ENCODE data around the gene HPGD.
"Not testable (repeated sequence)": the region's sequence is repeated elsewhere in the genome, so short reads cannot be mapped to it uniquely, and the experiment has no call there.

HPGD gene

GRCh38 chr4:174523025-174523693 is 871 bp upstream of the HPGD start:
- DNase-seq = no peak

- DNase-seq = no peak
These were observed 497 bp downstream of the HPGD start for GRCh38 chr4:174521800-174522182.

- DNase-seq = no peak
These were observed 1.6 kb downstream of the HPGD start for GRCh38 chr4:174520660-174521059.

- DNase-seq = no peak
These were observed 4.5 kb downstream of the HPGD start for GRCh38 chr4:174517502-174518445.

GRCh38 chr4:174516794-174517193 is 5.5 kb downstream of the HPGD start:
- DNase-seq = no peak

- no peak for DNase-seq
These were observed 5.9 kb downstream of the HPGD start for GRCh38 chr4:174516345-174516744.

- DNase-seq = no peak
These were observed 9.5 kb downstream of the HPGD start for GRCh38 chr4:174512745-174513144.

- DNase-seq = no peak
These were observed 16.4 kb downstream of the HPGD start for GRCh38 chr4:174505892-174506291.

GRCh38 chr4:174505007-174505406 is 17.3 kb downstream of the HPGD start:
- no peak for DNase-seq

GRCh38 chr4:174503079-174503715 is 19.1 kb downstream of the HPGD start:
- DNase-seq = no peak

GRCh38 chr4:174496631-174497432 is 25.5 kb downstream of the HPGD start:
- DNase-seq = no peak

GRCh38 chr4:174495626-174496025 is 26.7 kb downstream of the HPGD start:
- no peak for DNase-seq

- DNase-seq = no peak
These were observed 27.6 kb downstream of the HPGD start for GRCh38 chr4:174494726-174495125.

GRCh38 chr4:174494146-174494545 is 28.1 kb downstream of the HPGD start:
- no peak for DNase-seq

GRCh38 chr4:174490451-174490961 is 31.8 kb downstream of the HPGD start:
- no peak for DNase-seq

- not testable (repeated sequence) for DNase-seq
These were observed 33.9 kb downstream of the HPGD start for GRCh38 chr4:174488368-174488767.

GRCh38 chr4:174485025-174485424 is 37.3 kb downstream of the HPGD start:
- no peak for DNase-seq

GRCh38 chr4:174483792-174484191 is 38.5 kb downstream of the HPGD start:
- no peak for DNase-seq

- no peak for DNase-seq
These were observed 43.1 kb downstream of the HPGD start for GRCh38 chr4:174479140-174479539.

GRCh38 chr4:174475528-174475927 is 46.8 kb downstream of the HPGD start:
- DNase-seq = no peak

- no peak for DNase-seq
These were observed 47.7 kb downstream of the HPGD start for GRCh38 chr4:174474457-174475075.

- DNase-seq = no peak
These were observed 55.2 kb downstream of the HPGD start for GRCh38 chr4:174467107-174467506.
